GM19043 (cell line): ENCODE data around the gene HOXB7.

Source experiments
- ATAC-seq: cut with Tn5 transposase; IDR thresholded peaks from one replicate; pipeline ENCODE4 v1.9.1; 2021; ENCODE audit warnings: low read depth; ENCODE audit not compliant: unreplicated experiment

HOXB7 gene

DNA sequence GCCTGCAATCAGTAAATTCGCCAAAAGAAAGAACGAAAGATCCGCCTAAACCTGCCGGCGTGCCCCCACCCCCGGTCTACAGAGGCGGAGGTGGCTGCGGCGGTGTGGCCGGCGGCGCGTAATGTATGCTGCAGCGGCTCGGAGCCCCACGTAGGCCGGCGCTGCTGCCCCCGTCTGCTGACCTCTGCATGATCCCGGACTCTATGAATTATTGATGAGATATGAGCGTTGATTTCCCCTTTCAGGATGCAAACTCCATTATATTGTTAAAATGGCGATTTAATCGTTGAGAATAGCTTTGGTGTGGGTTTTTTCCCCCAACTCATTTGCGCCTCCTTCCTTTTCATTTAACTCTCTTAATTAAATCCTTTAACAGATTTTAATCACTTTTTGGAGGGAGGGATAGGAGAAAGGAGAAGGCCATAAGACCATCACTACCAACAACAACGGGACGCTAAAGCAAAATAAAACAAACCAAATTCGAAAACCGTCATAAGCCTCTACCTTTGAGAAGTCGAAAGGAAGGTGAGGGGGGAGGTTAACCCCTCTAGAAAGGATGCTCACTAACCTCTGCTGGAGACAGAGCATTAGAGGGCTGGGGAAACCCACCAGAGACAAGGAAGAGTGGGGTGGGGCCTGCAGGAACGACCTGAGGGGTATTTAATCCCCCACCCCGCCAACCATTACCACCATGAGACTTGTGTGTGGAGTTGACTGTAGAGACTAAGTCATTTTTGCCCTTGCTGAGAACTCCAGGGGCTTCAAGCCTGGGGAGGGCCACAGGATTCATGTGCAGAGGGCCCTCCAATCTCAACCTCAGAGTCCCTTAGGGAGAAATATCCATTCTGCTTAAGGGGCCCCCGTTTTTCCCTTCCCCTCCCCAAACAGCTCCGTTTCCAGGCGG, 24.2 kb downstream of the HOXB7 start:
- ATAC-seq, result no peak

DNA sequence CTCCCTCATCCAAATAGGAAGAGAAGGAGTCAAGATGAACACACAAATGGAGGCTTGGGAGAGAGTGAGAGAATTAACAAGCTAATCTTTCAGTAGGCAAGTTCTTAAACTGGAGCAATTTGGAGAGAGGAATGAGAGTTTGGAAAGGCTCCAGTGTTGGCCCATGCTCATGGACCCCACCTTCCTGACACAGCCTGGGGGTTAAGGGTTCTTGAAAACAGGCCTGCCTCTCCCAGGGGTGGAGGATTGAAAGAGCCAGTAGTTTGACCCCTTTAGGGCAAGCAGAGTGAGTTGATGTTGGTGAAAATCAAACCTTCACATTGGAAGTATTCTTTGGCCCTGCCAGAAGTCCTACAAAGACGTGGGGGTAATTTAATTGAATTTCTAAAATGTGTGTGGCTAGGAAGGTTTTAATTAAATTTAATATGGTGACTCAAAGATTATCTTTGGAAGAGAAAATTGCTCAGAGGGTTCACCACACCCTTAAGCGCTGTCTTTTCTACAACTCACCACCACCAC, 26.5 kb downstream of the HOXB7 start:
- no peak for ATAC-seq

DNA sequence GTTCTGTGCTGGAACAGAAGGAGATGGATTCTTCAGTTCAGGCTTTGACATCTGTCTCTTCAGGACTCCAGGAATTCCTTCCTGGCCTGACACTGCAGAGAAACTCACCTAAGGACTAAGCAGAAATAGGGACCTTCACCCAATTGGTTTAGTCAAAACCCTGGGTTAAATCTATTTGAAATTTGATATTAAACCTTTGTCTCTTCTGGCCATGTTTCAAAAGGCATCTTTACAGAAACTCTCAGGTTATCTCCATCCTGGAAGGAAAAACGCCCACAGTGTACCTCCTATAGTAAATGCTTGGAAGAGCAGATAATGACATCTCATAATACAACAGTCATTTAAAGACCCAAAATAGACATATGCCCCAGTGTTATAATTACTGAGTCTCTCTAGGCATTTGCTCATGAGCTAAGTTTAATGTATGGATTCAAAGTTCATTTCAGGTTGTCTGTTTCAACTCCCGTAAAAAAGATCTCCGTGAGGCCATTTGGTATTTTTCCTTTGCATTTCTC, 27.1 kb downstream of the HOXB7 start:
- ATAC-seq, result no peak

DNA sequence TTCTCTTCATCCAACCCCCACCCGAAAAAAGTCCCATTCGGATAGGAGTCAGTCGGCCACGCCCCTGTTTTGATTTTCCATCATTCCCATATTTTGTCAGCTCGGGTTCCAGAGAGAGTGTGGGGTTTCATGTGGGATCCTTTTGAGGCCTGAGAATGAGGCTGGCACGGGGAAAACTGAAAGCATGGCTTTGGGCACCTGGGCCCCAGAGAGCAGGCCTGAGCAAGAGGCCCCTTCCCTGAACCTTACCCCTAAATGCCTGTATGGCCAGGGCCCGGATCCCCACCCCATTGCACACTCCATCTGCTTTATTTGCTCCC, 28.1 kb downstream of the HOXB7 start:
- ATAC-seq, result no peak

DNA sequence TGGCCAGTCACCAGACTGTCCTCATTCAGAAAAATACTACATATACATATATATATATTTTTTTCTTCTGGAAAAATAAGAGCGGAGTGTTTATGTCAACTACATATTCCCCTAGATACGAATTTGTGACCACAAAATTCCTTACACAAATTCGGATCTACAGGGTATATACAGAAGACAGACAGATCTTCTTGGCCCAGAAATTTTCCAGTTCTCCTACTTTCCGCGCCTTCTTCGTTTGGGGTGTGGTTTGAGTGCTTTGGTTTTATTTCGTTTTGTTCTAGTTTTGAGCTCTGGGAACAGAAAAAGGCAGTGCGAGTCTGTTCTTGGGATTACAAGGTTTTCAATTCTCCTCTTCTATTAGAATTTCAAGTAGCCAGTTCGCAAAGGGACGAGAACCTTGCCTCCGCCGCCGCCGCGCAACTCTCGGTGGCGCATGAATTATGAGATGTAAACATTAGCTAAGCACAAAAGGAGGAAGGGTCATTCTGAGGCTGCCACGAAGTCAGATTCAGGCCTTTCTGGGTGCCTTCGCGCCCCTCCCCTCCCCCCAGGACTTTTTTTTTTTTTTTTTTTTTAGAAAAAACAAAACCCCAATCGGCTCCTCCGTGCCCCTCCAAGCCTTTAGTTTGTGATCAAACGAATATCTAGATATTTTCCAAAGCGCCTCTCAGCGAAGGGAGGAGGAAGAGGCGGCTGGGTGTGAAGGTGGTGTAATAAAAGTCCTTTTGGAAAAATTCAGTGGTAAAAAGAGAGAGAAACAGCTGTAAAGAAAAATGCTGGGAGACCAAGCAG, 30.9 kb downstream of the HOXB7 start:
- ATAC-seq, result no peak

DNA sequence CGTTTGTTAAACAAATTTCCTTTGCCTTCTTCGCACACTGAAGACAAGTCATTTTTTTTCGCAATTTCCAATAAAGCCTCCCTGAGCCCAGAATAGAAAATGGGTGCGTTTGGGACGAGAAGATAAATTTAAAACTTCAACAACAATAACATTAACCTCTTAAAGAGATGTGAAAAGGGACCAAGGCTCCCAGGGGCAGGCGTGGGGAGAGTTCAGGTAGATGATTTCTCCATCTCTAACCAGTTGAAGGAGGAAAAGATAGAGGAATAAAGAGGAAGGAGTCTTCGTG, 31.4 kb downstream of the HOXB7 start:
- ATAC-seq, result no peak

DNA sequence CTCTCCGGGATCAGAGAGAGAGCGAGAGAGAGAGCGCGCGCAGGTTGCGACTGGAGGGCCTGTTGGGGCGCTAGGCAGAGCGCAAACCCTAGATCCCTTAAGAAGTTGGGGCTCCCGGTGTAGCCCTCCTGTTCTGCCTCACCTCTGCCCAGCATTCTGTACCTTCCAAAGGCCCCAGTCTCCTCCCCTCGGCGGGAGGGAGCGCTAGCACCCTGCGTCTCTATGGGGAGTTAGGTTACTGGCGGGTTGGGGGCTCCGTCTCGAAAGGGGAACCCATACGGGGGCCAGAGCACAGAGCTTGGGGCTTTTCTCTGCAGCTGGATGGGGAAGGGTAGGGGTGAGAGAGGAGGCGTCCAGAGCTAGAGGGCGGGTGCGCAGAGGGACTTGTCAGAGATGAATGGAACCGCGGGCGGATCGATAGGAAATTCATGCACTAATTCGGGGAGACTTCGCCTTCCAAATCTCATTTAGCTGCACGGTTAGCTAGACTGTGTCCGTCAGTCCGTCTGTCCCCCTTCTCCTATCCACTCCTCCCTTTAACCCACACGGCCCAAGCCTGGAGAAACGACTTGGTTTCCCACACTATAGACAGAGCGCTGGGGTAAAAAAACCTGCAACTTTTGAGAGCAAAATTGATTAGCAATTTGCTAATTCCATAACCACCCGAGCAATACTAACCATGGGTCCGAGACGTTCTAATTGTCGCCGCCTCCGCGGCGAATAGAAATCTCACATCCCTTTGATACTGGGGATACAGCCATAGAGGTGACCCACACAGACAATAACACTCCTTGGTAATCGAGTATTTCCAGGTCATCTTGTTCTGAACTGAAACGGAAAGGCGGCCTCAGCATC, 32.0 kb downstream of the HOXB7 start:
- no peak for ATAC-seq

DNA sequence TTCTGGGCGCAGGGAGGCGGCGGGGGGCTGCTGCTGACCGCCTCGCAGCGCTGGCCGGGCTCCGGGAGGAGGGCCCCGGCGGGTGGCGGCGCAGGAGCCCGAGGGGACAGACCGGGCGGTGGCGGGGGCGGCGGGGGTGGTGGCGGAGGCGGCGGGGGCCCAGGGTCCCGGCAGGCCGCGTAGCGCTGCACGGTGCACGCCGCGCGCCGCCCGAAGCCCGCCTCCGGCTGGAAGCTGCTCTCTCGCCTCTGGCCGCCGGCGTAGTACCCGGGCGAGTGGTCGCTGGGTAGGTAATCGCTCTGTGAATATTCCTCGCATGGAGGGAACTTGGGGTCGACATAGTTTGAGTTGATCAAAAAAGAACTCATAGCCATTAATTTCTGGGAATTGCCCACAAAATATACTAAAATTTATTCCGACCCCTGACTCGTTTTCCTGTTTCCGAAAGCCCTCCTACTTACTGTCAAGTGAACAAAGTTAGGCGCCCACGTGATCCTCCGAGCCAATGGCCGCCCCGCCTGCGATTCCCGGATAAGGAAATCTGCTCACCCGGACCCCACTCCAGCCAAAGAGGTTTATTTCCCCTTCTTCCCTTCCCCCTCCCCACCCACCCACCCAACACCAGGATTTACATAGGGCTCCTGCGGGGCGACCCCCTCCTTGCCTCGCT, 32.7 kb downstream of the HOXB7 start, which contains the start of gene HOXB4:
Gene HOXB4 (minus strand): TSS at position 405 of the 670 bp plus-strand sequence. CDS start 31 bp downstream, at position 374.
- no peak for ATAC-seq

DNA sequence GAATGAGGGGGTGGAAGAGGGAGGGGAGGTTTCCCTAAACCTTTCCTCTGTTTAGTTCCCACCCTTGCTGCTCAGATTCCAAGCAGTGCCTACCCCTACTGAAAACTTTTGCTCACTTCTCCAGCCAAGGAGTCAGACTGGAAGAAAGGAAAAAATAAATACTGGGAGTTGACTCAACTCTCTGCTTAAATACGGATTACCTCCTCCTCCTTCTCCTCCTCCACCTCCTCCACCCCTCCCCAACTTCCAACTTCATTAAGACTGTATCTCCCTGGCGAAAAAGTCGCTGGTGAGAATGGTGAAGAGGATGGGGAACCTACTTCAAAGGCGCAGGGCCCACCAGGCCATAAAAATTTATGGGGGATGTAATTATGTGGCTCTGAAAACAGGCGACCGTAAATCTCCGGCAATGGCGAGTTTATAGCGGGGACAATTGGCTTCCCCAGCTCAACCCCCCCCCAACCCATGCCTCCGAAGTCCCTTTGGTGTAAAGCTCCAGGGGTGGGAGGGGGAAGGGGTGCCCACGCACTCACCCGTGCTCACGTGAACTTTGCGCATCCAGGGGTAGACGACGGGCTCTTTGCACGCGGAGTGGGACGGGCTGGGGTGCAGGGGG, 33.4 kb downstream of the HOXB7 start:
- ATAC-seq, result no peak

DNA sequence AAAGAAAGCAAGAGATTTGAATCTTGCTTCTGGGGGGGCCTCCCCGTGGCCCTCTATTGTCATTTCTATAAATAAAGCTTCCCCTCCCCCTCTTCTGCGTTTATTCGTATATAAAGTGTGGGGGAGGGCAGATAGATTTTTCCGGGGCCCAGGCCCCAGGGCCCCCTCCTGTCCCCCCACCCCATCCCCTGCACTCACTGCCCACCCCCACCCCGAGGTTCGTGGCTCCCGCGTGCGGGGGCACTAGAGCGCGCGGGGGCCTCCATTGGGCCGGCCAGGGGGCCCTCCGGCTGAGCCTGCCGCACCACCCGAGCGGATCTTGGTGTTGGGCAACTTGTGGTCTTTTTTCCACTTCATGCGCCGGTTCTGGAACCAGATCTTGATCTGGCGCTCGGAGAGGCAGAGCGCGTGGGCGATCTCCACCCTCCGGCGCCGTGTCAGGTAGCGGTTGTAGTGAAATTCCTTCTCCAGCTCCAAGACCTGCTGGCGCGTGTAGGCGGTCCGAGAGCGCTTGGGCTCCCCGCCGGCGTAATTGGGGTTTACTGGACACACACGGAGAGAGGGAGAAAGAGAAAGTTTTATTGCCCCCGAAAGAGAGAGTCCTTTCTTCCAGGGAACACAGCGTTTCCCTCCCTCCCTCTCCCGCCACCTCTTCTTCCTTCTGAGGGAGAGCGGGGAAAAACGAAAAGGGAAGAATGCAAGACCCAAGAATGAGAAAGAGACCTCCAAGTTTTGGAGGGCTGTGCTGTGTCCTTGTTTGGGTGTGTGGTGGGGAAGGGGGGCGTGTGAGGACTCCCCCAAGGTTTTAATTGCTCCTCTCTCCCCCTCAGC, 34.1 kb downstream of the HOXB7 start:
- ATAC-seq, result no peak

DNA sequence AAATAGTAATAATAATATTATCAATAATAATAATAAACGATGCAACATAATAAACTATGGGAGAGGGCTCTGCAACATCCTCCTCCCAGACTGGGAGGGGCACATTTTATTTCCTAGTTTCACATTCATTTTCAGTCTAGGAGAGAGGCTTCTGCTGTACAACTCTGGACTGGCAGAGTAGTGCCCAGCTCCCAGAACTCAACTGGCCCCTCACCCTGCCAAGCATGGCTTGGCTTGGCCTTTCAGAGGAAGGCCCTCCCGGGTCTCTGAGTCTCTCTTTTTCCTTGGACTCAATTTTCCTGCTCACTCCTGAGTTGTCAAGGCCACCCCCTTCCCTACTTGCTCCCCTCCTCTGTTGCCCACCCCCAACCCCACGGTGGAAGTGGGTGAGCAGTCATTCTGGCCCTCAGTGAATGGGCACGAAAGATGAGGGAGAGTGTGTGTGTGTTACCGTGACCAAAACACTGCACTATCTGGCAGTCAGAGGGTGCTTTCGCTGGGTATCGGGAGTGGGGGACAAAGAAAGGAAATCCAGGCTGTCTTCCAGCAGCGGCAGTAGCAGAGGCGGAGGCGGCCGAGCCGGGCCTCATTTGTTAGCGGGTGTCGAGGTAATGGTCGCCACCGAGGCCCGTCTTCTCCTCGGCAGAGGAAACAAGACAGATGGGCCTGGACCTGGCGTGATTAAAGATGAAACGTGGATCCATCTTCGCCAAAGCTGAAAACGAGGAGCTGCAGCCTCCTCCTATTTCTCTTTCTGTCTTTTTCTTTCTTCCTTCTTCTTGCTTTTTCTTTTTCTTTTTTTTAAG, 34.9 kb downstream of the HOXB7 start:
- no peak for ATAC-seq

DNA sequence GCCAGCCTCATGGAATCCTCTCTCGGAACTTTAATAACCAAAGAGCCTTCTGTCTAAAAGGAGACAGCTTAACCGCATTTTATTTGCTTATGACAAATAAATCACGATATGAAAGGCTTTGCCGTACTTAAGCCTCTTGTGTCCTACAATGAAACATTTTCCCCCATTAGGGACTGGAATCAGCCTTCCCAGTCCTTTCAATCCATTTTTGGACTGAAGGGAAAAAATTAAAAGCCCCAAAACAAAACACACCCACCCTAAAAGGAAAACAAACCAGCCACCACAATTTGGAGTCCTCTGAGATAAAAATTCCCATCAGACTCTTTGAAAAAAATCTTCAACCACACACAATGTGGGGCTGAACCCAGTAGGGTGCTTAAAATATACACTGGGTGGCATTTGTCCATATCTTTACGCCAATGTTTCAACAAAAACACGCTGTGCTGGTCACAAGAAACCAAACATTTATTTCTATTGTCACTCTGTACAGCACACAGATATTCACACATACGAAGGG, 35.7 kb downstream of the HOXB7 start:
- no peak for ATAC-seq

DNA sequence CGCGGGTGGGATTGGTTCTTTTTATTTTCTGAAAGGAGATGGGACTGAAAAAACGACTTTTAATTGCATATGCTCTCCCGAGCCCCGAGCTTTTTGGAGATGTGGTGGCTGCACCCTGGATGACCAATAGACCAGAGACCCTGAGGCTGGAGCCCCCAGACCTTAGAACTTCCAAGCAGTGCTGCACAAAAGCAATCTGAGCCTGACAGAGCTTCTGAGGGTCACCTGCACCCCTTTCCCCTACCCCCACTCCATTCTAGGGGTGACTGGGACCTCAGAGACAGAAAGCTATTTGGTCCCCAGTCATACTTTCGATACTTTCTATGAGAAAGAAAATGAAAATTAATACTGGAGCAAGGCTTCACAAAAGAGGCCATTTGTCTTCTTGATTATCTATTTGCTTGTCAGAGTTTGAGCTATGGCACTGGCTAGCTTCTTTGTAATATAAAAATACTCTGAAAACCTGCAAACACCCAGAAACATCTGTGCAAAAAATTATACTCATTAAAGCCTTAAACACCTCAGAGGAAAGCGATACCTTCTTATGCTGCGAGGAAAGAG, 36.2 kb downstream of the HOXB7 start:
- ATAC-seq, result no peak

DNA sequence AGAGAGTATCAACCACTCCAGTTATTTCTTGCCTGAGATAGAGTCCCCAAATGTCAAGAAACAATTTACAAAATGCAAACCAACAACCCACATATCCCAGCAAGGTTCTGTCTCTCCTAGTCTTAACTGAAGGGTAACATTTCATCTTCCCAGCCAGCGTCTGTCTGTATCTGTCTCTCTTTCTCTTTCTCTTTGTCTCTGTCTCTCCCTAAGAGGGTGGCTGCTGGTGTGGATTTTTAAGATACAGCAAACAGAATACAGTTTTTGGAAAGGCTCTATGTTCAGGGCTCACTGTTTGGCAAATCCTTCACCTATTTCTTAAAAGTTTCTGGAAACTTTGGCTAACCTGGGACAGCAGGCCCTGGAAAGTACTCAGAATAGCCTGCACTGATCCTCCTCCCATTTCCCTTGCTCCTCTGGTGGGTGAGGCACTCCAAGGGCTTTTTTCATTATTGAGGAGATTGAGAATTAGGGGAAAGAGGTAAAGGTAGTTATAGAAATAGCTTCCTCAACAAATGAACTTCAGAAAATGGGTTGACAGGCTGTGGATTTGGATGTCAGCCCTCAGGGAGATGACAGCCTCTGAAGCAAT, 38.9 kb downstream of the HOXB7 start:
- ATAC-seq, result no peak

DNA sequence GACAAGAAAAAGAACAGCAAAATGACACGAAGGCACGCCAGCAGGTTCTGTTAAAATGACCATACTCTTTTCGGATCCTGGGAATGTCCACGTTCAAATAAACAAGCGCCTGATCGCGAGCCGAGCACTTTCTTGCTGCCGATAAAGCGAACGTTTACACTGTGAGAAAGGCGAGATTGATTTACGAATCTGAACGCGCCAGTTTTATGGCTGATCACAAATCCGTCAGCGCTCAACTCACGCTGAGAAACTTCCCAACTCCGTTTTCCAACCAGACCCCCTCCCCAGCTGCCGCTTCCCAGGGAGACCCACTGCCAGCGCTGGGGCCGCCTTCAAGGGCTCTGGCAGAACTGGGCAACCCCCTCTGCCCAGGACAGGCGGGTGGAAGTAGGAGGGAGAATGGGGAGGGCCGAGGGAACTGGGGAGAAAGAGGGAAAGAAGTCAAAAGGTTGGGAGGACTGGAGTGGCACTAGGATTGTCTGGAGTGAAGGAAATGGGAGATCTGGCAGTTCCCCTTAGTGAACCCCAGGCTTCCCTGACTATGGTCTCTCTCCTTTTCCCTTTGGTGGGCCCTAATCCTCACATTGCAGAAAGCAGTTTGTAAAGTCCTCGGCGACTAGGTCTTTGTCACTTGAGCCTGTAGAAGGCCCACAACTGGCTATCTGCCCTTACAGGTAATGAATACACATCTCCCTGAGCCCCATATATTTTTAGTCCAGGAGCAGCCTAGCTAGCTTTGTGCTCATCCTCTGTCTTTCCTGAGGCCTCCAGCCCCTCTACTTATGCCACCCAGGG, 39.6 kb downstream of the HOXB7 start:
- ATAC-seq, result no peak

DNA sequence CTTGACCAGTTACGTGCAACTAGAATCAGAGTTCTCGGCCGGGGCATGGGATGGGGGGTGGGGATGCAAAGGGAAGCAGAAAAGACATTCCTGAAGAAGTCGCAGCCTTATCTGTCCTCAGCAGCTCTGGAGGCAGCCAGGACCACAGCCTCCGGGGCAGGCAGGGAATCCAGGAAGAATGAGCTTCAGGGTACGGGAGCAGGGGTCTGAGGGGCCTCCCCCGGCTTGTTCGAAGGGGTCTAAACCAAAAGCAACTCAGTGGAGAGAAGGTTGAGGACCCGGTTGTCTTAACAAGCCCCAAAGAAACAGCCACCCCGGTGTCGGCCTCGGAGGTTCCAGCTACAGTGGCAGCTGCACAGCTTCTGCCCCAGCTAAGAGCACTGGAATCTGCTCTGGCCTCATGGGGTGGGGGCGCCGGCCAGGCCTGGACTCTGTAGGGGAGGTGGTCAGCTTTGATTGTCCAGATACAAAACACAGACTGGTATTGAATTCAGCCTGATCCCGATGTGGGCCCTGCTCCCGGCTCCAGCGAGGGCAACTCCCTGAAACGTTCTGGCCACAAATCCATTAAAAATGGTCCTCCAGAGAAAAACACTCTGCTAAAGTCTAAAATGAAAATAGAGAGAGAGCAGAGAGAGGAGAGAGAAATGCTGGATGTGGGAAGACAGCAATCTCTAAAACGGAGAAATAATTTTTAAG, 40.3 kb downstream of the HOXB7 start:
- ATAC-seq, result no peak
